MM.1S (cell line): ENCODE results near the gene RRM1.

Experiments used
- DNase-seq: peaks from one replicate; pipeline ENCODE4 v3.0.0-alpha.2; 2015
- H2AFZ ChIP-seq: fragments of 300-600 bp; sonication (generic); 2 replicates; pipeline ENCODE4 v1.6.0; 2016; ENCODE audit warnings: antibody characterized with exemption, low read length
- H3F3A ChIP-seq: fragments of 300-600 bp; sonication (generic); 2 replicates; pipeline ENCODE4 v1.6.1; 2016; ENCODE audit warnings: mild to moderate bottlenecking, antibody characterized with exemption, low read length, moderate library complexity, mixed read lengths; ENCODE audit not compliant: insufficient read depth
- H3K27ac ChIP-seq: fragments of 300-600 bp; sonication (generic); 2 replicates; pipeline ENCODE4 v1.5.1; 2016; ENCODE audit warnings: mild to moderate bottlenecking, low read length
- H3K27me3 ChIP-seq: fragments of 300-600 bp; sonication (generic); replicated peaks from 2 replicates; pipeline ENCODE4 v1.6.0; 2016; ENCODE audit warnings: low read length; ENCODE audit not compliant: insufficient read depth
- H3K36me3 ChIP-seq: fragments of 300-600 bp; sonication (generic); replicated peaks from 2 replicates; pipeline ENCODE4 v1.6.1; 2016; ENCODE audit warnings: mild to moderate bottlenecking, low read length, mixed read lengths; ENCODE audit not compliant: insufficient read depth
- H3K4me1 ChIP-seq: fragments of 300-600 bp; sonication (generic); 2 replicates; pipeline ENCODE4 v1.6.1; 2016; ENCODE audit warnings: low read length, mixed read lengths
- H3K4me2 ChIP-seq: fragments of 300-600 bp; sonication (generic); 2 replicates; pipeline ENCODE4 v1.6.0; 2016; ENCODE audit warnings: low read depth, low read length
- H3K4me3 ChIP-seq: fragments of 300-600 bp; sonication (generic); 2 replicates; pipeline ENCODE4 v1.5.1; 2016; ENCODE audit warnings: low read length, mixed read lengths
- H3K79me2 ChIP-seq: fragments of 300-600 bp; sonication (generic); 2 replicates; pipeline ENCODE4 v1.6.1; 2016; ENCODE audit warnings: mixed run types, low read length, mixed read lengths
- H3K9ac ChIP-seq: fragments of 300-600 bp; sonication (generic); 2 replicates; pipeline ENCODE4 v1.6.1; 2016; ENCODE audit warnings: low read length, mixed read lengths
- H3K9me2 ChIP-seq: fragments of 300-600 bp; sonication (generic); replicated peaks from 2 replicates; pipeline ENCODE4 v1.6.1; 2016; ENCODE audit warnings: mild to moderate bottlenecking, low read length, mixed read lengths; ENCODE audit not compliant: insufficient read depth
- H3K9me3 ChIP-seq: fragments of 300-600 bp; sonication (generic); replicated peaks from 2 replicates; pipeline ENCODE4 v1.6.1; 2016; ENCODE audit warnings: mild to moderate bottlenecking, low read length, mixed read lengths; ENCODE audit not compliant: insufficient read depth
- H4K20me1 ChIP-seq: fragments of 300-600 bp; sonication (generic); 2 replicates; pipeline ENCODE4 v1.6.1; 2016; ENCODE audit warnings: mild to moderate bottlenecking, low read length, moderate library complexity, mixed read lengths; ENCODE audit not compliant: insufficient read depth
- CTCF ChIP-seq: fragments of 300-600 bp; sonication (generic); IDR thresholded peaks from 2 replicates; pipeline ENCODE4 v1.5.1; 2016; ENCODE audit warnings: antibody characterized with exemption, low read length, mixed read lengths
- EZH2 ChIP-seq: fragments of 300-600 bp; sonication (generic); optimal IDR thresholded peaks from 2 replicates; pipeline ENCODE3; 2017; ENCODE audit warnings: low read depth, mild to moderate bottlenecking, antibody characterized with exemption, low read length, mixed read lengths
- EZH2phosphoT487 ChIP-seq: fragments of 300-600 bp; sonication (generic); IDR thresholded peaks from 2 replicates; pipeline ENCODE4 v1.6.1; 2018; ENCODE audit warnings: antibody characterized with exemption, low read length

Gene RRM1

GRCh38 chr11:4178813-4179662 is 84.4 kb downstream of the RRM1 start:
- Histone ChIP-seq H3K9me3 (no peaks in the 10 kb centered on the region), H4K20me1 (no peaks in the 10 kb centered on the region), H3K79me2 (no peaks in the 10 kb centered on the region), H2AFZ (no peak overlapping the region), H3K27ac (no peak overlapping the region), H3K4me2 (no peak overlapping the region), H3K36me3 (no peaks in the 10 kb centered on the region), H3K27me3 (no peaks in the 10 kb centered on the region), H3K4me3 (no peak overlapping the region), H3K9me2 (no peaks in the 10 kb centered on the region), H3F3A (no peaks in the 10 kb centered on the region), H3K4me1 (no peaks in the 10 kb centered on the region), H3K9ac (no peak overlapping the region)
- no peak for TF ChIP-seq EZH2
- TF ChIP-seq EZH2phosphoT487, result no peak
- no peak for TF ChIP-seq CTCF
- DNase-seq, result no peak

GRCh38 chr11:4180441-4181183 is 86.0 kb downstream of the RRM1 start:
- no peaks in the 10 kb centered on the region for H3F3A ChIP-seq
- no peaks in the 10 kb centered on the region for H3K9me2 ChIP-seq
- no peaks in the 10 kb centered on the region for H4K20me1 ChIP-seq
- TF ChIP-seq EZH2phosphoT487, result no peak
- TF ChIP-seq EZH2, result no peak
- TF ChIP-seq CTCF, result no peak
- no peaks in the 10 kb centered on the region for H3K4me1 ChIP-seq
- no peaks in the 10 kb centered on the region for H3K9me3 ChIP-seq
- no peaks in the 10 kb centered on the region for H3K36me3 ChIP-seq
- no peak overlapping the region for H2AFZ ChIP-seq
- DNase-seq, result no peak
- H3K79me2 ChIP-seq, result no peaks in the 10 kb centered on the region
- H3K9ac ChIP-seq, result no peak overlapping the region
- no peak overlapping the region for H3K4me3 ChIP-seq
- H3K4me2 ChIP-seq, result no peak overlapping the region
- no peak overlapping the region for H3K27ac ChIP-seq
- no peaks in the 10 kb centered on the region for H3K27me3 ChIP-seq

GRCh38 chr11:4181782-4182721 is 87.5 kb downstream of the RRM1 start:
- no peaks in the 10 kb centered on the region for H3K79me2 ChIP-seq
- no peak for TF ChIP-seq EZH2phosphoT487
- TF ChIP-seq EZH2, result no peak
- peak; percentile 89 for TF ChIP-seq CTCF
- no peak overlapping the region for H3K4me2 ChIP-seq
- H3K9ac ChIP-seq, result no peak overlapping the region
- H4K20me1 ChIP-seq, result no peaks in the 10 kb centered on the region
- H3K9me3 ChIP-seq, result no peaks in the 10 kb centered on the region
- H3F3A ChIP-seq, result no peaks in the 10 kb centered on the region
- no peak overlapping the region for H2AFZ ChIP-seq
- H3K4me3 ChIP-seq, result no peak overlapping the region
- peak; percentile 78 for DNase-seq
- H3K4me1 ChIP-seq, result no peaks in the 10 kb centered on the region
- no peaks in the 10 kb centered on the region for H3K27me3 ChIP-seq
- no peak overlapping the region for H3K27ac ChIP-seq
- H3K9me2 ChIP-seq, result no peaks in the 10 kb centered on the region
- H3K36me3 ChIP-seq, result no peaks in the 10 kb centered on the region
